Measurements from ENCODE around the gene ST6GALNAC3.

The ST6GALNAC3 gene

GRCh38 chr1:76611770-76612445 is 537.4 kb downstream of the ST6GALNAC3 start:
- H3K9me2 ChIP-seq (replicated peaks; ENCODE audit: control insufficient read depth, low read length) = no peaks in the 10 kb centered on the region
- no peak overlapping the region for H3K27ac ChIP-seq (ENCODE audit: low read depth, low read length)
- H3K4me1 ChIP-seq (ENCODE audit: control insufficient read depth, low read length) = no peaks in the 10 kb centered on the region
- no peaks in the 10 kb centered on the region for H3K79me2 ChIP-seq (ENCODE audit: control insufficient read depth, low read length)
- H3K4me2 ChIP-seq (ENCODE audit: low read length) = no peak overlapping the region
- H3K9me3 ChIP-seq (ENCODE audit: control insufficient read depth, insufficient read depth, low read length) = no peaks in the 10 kb centered on the region
- no peaks in the 10 kb centered on the region for H4K20me1 ChIP-seq (ENCODE audit: control insufficient read depth, insufficient read depth, low read depth, low read length)
- H3F3A ChIP-seq (ENCODE audit: control insufficient read depth, insufficient read depth) = no peaks in the 10 kb centered on the region
- TF ChIP-seq CTCF (IDR thresholded peaks at IDR 0.05; ENCODE audit: low read depth, low read length, poor library complexity, severe bottlenecking) (no peak), EZH2phosphoT487 (IDR thresholded peaks at IDR 0.05; ENCODE audit: borderline replicate concordance, low read length) (no peak)
- H3K4me3 ChIP-seq (ENCODE audit: low read length) = no peak overlapping the region
- no peaks in the 10 kb centered on the region for H3K27me3 ChIP-seq (ENCODE audit: control insufficient read depth, low read length)
- H3K36me3 ChIP-seq (ENCODE audit: control insufficient read depth, low read length) = no peaks in the 10 kb centered on the region

DNA sequence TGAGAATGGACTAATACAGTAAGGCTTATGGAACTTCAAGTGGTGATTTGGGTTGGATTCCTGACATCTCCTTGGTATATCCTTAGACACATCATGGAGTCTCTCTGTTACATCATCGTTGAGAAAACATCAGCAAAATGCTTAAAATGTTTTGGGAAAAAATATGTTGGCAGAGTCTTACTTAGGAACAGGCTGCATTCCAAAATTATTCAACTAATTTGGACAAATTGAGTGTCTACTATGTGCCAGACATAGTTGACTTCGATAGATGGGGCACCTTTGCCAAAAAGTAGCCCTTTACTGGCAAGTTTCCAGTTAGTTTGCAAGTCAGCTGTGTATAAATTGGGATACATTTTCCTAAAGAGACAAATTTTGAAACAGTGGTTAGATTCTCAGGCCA is 539.3 kb downstream of the ST6GALNAC3 start:
- Histone ChIP-seq H3K4me2 (ENCODE audit: low read length) (no peak overlapping the region), H3K4me1 (ENCODE audit: control insufficient read depth, low read length) (no peaks in the 10 kb centered on the region)

GRCh38 chr1:76615253-76616035 is 540.9 kb downstream of the ST6GALNAC3 start:
- no peaks in the 10 kb centered on the region for H3K27me3 ChIP-seq (ENCODE audit: control insufficient read depth, low read length)
- H4K20me1 ChIP-seq (ENCODE audit: control insufficient read depth, insufficient read depth, low read depth, low read length) = no peaks in the 10 kb centered on the region
- no peaks in the 10 kb centered on the region for H3K79me2 ChIP-seq (ENCODE audit: control insufficient read depth, low read length)
- TF ChIP-seq EZH2phosphoT487 (IDR thresholded peaks at IDR 0.05; ENCODE audit: borderline replicate concordance, low read length) = no peak
- TF ChIP-seq CTCF (IDR thresholded peaks at IDR 0.05; ENCODE audit: low read depth, low read length, poor library complexity, severe bottlenecking) = no peak
- no peak overlapping the region for H3K27ac ChIP-seq (ENCODE audit: low read depth, low read length)
- no peaks in the 10 kb centered on the region for H3K9me3 ChIP-seq (ENCODE audit: control insufficient read depth, insufficient read depth, low read length)
- H3F3A ChIP-seq (ENCODE audit: control insufficient read depth, insufficient read depth) = no peaks in the 10 kb centered on the region
- H3K4me2 ChIP-seq (ENCODE audit: low read length) = no peak overlapping the region
- no peak overlapping the region for H3K4me3 ChIP-seq (ENCODE audit: low read length)
- H3K36me3 ChIP-seq (ENCODE audit: control insufficient read depth, low read length) = no peaks in the 10 kb centered on the region
- no peaks in the 10 kb centered on the region for H3K9me2 ChIP-seq (replicated peaks; ENCODE audit: control insufficient read depth, low read length)
- no peaks in the 10 kb centered on the region for H3K4me1 ChIP-seq (ENCODE audit: control insufficient read depth, low read length)

More for the DNA sequence above, 539.3 kb downstream of the ST6GALNAC3 start:
- Histone ChIP-seq H3K4me3 (ENCODE audit: low read length) (no peak overlapping the region), H3K79me2 (ENCODE audit: control insufficient read depth, low read length) (no peaks in the 10 kb centered on the region), H3K9me3 (ENCODE audit: control insufficient read depth, insufficient read depth, low read length) (no peaks in the 10 kb centered on the region), H3K9me2 (replicated peaks; ENCODE audit: control insufficient read depth, low read length) (no peaks in the 10 kb centered on the region), H3F3A (ENCODE audit: control insufficient read depth, insufficient read depth) (no peaks in the 10 kb centered on the region), H3K27me3 (ENCODE audit: control insufficient read depth, low read length) (no peaks in the 10 kb centered on the region), H3K36me3 (ENCODE audit: control insufficient read depth, low read length) (no peaks in the 10 kb centered on the region), H4K20me1 (ENCODE audit: control insufficient read depth, insufficient read depth, low read depth, low read length) (no peaks in the 10 kb centered on the region), H3K27ac (ENCODE audit: low read depth, low read length) (no peak overlapping the region)
- TF ChIP-seq CTCF (IDR thresholded peaks at IDR 0.05; ENCODE audit: low read depth, low read length, poor library complexity, severe bottlenecking) (no peak), EZH2phosphoT487 (IDR thresholded peaks at IDR 0.05; ENCODE audit: borderline replicate concordance, low read length) (no peak)
